HTR-8/SVneo (cell line): ENCODE measurements around the gene SPDYE17.
"Not testable (repeated sequence)": the region's sequence is repeated elsewhere in the genome, so short reads cannot be mapped to it uniquely, and the experiment has no call there.

Experiments
- DNase-seq: peaks from one replicate; pipeline ENCODE4 v3.0.0; 2011; ENCODE audit warnings: low spot score, mixed read lengths; ENCODE audit not compliant: insufficient read length
- FAIRE-seq: peaks from 2 replicates; lab custom pipeline; 2011; peaks lifted over from hg19 to GRCh38; lab: Jason Lieb, UNC

The SPDYE17 gene, protein sequence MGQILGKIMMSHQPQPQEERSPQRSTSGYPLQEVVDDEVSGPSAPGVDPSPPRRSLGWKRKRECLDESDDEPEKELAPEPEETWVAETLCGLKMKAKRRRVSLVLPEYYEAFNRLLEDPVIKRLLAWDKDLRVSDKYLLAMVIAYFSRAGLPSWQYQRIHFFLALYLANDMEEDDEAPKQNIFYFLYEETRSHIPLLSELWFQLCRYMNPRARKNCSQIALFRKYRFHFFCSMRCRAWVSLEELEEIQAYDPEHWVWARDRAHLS

DNA sequence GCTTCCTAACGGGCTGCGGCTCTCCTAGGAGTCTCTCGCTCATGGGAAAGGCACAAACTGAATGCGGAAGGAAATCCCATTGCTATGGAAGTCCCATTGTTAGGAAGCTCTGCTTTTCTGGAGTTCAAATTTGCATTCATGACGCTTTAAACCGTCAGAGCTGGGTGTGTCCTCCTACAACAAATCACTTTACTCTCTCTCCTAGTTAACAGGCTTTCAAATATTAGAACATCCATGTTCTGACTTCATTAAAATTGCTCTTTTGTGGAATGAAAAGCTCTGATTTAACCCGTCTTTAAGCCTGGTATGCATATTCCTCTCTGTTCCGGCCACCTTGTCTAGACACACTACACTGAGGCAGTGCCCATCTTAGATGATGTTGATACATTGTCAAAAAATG, at the start of gene SPDYE17:
Gene SPDYE17, minus strand, starts transcription at position 101 of the 400 bp plus-strand sequence. CDS start 1,791 bp downstream, outside the sequence.
- not testable (repeated sequence) for FAIRE-seq, DNase-seq

DNA sequence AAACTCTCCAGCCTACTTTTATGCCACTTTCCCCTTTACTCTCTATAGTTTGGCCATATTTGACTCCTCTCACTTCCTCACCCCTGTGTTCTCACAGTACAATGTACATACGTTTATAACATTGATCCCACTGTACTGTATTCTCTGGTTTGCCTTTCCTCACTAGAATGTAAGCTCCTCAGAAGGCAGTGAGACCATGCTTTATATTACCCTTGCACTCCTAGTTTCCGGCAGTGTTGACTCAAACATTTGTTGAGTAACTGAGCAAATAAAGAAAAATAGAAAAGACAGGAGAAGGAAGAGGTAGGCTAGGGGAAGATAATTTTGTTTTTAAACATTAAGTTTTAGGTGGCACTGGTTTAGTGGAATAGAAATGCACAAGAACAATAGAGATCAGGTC, 48.1 kb upstream of the SPDYE17 start:
- not testable (repeated sequence) for FAIRE-seq, DNase-seq

- not testable (repeated sequence) for FAIRE-seq, DNase-seq
Observed at GRCh38 chr7:77079624-77080023, 47.5 kb upstream of the SPDYE17 start.

DNA sequence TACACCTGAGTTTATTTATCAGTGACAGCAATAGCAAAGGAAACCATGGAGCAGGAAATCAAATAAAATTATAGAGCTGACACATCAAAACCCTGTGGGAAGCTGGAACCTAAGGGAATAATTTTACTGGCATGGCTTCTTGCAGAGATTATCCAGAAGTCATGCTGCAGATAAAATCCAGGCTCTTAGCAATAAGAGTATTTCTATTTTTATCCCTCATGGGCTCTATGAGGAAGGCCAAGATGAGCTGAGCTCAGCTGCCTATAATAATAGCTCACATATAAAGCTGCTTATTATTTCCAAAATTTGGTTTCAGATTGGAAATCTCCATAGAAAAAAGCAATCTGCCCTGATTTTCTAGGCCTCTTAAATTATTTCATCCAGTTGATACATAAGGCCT, 47.0 kb upstream of the SPDYE17 start:
- DNase-seq, FAIRE-seq: not testable (repeated sequence)

DNA sequence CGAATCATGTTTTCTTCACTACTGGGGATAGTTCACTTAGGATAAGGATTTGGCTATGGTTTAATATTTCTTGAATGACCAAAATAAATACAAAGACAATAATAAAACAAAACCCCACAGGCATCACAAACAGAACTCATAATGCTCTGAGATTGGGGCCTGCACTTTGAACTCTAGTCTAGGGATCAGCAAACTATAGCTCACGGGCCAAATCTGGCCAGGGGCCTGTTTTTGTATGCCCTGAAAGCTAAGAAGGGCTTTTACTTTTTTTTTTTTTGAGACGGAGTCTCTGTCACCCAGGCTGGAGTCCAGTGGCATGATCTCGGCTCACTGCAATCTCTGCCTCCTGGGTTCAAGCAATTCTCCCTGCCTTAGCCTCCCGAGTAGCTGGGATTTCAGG, 44.9 kb upstream of the SPDYE17 start:
- FAIRE-seq, DNase-seq: not testable (repeated sequence)

GRCh38 chr7:77074786-77075396, 42.7 kb upstream of the SPDYE17 start:
- not testable (repeated sequence) for DNase-seq, FAIRE-seq

DNA sequence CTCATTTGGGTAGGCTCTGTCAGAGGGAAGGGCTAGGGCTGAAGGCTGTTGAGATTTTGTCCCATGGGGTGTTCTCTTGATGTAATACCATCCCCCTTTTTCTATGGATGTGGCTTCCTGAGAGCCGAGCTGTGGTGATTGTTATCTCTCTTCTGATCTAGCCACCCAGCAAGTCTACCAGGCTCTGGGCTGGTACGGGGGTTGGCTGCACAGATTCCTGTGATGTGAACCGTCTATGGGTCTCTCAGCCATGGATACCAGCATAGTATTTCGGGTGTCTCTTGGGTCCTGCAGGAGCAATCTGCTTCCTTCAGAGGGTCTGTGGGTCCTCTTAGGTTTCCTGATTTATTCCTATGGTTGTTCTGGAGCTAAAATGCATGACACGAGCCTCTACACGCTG, 38.9 kb upstream of the SPDYE17 start:
- not testable (repeated sequence) for DNase-seq, FAIRE-seq

DNA sequence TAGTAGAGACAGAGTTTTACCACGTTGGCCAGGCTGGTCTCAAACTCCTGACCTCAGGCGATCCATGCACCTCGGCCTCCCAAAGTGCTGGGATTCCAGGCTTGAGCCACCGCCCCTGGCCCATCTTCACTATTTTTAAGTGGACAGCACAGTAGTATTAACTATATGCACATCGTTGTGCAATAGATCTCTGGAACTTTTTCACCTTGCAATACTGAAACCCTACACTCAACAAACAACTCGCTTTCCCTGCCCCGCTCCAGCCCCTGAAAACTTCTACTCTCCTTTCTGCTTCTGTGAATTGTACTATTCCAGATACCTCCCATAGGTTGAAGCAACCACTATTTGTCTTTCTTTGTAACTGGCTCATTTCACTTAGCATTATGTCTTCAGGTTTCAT, 33.7 kb upstream of the SPDYE17 start:
- DNase-seq = not testable (repeated sequence)

DNA sequence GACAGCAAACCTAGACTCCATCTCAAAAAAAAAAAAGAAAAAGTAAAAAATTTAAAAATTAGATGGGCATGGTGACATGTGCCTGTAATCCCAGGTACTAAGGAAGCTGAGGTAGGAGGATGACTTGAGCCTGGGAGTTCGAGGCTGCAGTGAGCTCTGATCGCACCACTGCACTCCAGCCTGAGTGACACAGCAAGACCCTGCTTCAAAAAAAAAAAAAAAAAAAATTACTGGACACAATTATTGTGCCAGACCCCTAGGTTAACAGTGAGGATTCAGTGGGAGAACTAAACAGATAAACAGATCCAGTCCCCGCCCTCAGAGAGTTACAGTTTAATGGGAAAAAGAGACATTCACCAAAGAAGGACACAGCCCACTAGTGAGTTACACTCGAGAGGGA, 31.6 kb upstream of the SPDYE17 start:
- not testable (repeated sequence) for FAIRE-seq, DNase-seq

More for the DNA sequence above, 33.7 kb upstream of the SPDYE17 start:
- not testable (repeated sequence) for FAIRE-seq

DNA sequence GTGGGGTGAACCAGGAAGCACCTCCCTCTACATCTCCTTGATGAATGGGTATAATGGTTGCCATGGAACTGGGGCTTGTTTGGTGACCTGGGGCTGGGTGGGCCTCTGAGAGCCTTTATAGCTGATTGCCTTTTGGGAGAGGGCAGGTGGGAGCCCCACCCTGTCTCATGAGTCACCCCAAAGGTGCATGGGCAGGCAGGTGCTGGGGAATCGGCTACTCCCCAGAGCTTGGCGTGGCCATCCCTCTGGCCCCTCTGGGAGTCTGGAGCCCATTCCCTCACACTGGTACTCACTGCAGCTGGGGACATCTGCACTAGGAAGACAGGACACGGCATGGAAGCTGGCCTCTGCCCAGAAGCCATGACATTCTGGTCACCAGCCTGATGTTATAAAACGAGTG, 30.4 kb upstream of the SPDYE17 start, which contains the start of gene SPDYE18:
Gene SPDYE18, minus strand, starts transcription at position 2 of the 400 bp plus-strand sequence. CDS start 2,046 bp downstream, outside the sequence.
- FAIRE-seq, DNase-seq: not testable (repeated sequence)

- FAIRE-seq, DNase-seq: not testable (repeated sequence)
Observed at GRCh38 chr7:77026349-77026748, 5.8 kb downstream of the SPDYE17 start.

DNA sequence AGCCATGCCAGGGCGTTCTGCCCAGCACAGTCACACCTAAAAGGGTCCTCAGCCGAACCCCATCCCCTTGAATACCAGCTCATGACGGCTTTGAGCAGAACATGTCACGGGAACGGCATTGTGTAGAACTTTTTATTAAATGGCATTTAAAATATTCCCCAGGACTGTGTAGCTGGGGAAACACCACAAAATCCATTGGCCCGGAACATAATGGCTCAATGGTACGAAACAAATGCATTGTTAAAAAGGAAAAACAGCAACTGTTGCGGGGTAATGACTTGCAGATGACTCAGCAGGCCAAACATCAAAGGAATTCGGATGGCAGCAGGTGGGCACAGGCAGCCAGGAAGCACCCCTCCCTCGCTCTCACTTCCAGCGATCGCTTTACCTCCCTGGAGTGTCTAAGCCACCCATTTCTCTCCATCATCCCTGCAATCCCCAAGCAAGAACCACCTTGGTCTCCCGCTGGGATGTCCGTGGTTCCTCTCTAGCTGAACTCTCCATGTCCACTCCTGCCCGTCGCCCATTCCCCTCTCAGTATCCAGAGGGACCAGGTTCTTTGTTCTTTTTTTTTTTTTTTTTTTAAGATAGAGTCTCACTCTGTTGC, 22.0 kb downstream of the SPDYE17 start:
- not testable (repeated sequence) for FAIRE-seq, DNase-seq

DNA sequence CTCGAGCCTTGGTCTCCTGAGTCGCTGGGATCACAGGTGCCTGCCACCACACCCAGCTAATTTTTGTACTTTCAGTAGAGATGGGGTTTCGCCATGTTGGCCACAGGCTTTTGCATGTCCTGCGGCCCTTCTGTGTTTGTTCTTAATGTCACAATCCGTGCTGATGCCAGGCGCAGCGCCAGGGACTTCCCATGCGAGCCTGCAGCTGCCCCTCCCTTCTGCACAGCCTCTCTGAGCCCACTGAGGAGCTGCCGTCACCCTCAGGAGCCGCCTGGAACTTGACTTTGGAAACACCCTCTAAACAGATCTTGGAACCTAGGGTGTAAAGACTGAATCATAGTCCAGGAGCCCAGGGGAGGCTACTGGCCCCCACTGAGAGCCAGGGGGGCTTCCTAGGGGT, 24.2 kb downstream of the SPDYE17 start:
- DNase-seq, FAIRE-seq: not testable (repeated sequence)

DNA sequence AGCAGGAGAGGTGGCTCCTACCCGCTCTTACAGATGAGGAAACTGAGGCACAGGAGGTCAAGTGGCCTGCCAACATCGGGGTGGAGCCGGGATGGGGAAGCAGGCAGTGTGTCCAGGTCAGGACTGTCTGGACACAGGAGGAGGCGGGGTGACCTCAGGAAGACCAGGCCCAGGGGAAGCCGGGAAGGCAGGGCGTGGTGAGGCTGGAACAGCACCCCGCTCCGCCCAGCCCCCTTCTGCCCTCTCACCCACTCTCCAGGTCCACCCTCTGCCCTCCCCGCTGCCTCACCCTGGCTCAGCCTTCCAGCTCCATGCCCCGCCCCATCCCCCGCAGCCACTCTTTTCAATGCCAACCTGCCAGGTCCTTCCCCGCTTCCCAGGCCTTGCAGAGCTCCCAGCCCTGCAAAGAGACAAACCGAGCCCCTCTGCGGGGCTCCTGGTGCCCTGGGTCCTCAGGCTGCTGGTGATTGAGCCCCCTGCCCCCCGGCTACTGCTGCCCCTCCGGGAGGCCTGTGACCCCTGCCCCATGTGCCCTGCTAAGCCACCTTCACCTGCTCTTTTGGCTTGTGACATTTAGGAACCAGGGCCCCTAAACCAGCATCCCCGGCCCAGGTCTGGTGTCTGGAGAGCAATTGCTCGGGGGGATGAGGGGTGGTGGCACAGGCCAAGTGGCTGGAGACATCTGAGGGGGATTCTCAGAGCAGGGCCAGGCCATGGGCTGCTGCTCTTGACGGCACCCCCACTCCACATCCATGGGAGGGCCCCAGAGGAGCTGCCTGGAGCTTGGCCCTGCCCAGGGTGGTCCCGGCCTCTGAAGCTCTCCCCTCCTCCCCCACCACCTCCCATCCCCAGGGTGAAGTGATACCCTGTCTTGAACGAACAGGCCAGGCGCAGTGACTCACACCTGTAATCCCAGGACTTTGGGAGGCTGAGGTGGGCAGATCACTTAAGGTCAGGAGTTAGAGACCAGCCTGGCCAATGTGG, 25.7 kb downstream of the SPDYE17 start:
- FAIRE-seq, DNase-seq: not testable (repeated sequence)

GRCh38 chr7:77005461-77006057, 26.6 kb downstream of the SPDYE17 start:
- not testable (repeated sequence) for DNase-seq, FAIRE-seq

DNA sequence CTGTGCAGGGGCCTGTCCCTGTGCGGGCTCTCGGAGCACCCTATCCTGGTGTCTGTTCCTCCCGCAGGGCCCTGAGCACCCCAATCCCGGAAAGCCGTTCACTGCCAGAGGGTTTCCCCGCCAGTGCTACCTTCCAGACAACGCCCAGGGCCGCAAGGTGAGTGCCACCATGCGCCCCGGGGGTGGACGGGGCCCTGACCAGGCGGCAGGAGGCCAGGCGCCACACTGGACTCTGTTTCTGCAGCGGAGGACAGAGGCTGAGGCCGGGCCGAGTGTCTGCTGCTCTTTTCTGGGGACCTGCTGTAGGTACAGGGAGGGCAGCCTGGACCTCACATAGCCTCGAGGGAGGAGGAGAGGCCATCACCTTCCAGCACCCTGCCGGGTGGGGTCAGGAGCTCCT, 28.0 kb downstream of the SPDYE17 start:
- FAIRE-seq, DNase-seq: not testable (repeated sequence)

- DNase-seq, FAIRE-seq: not testable (repeated sequence)
Observed at GRCh38 chr7:77003241-77003640, 28.9 kb downstream of the SPDYE17 start.

GRCh38 chr7:77002678-77003233, 29.4 kb downstream of the SPDYE17 start:
- FAIRE-seq, DNase-seq: not testable (repeated sequence)

- not testable (repeated sequence) for FAIRE-seq, DNase-seq
Observed at GRCh38 chr7:77002104-77002503, 30.1 kb downstream of the SPDYE17 start.
